RWPE2 (cell line): ENCODE results near the gene UNC119.

Experiments used
- ATAC-seq: fragments of 200-7000 bp; cut with Tn5 transposase; 3 replicates; pipeline ENCODE4 v1.9.1; 2021; ENCODE audit warnings: low read depth
- DNase-seq: peaks from one replicate; pipeline ENCODE4 v3.0.0-alpha.2; 2020; ENCODE audit warnings: low spot score
- H3K27ac ChIP-seq: fragments of 450-650 bp; 2 replicates; pipeline ENCODE4 v1.5.1; 2017; ENCODE audit warnings: mild to moderate bottlenecking; ENCODE audit not compliant: poor library complexity, severe bottlenecking
- H3K27me3 ChIP-seq: fragments of 250-450 bp; sonication (Bioruptor Pico); 2 replicates; pipeline ENCODE4 v1.5.1; 2021; ENCODE audit warnings: mild to moderate bottlenecking, moderate library complexity; ENCODE audit not compliant: insufficient read depth, poor library complexity, severe bottlenecking
- H3K36me3 ChIP-seq: fragments of 250-450 bp; sonication (Bioruptor Pico); 2 replicates; pipeline ENCODE4 v1.5.1; 2020; ENCODE audit warnings: low read depth, mild to moderate bottlenecking, moderate library complexity
- H3K4me1 ChIP-seq: fragments of 250-450 bp; sonication (Bioruptor Pico); 2 replicates; pipeline ENCODE4 v1.5.1; 2021; ENCODE audit warnings: mild to moderate bottlenecking, moderate library complexity; ENCODE audit not compliant: insufficient read depth, poor library complexity, severe bottlenecking
- H3K4me3 ChIP-seq: fragments of 250-450 bp; sonication (Bioruptor Pico); 2 replicates; pipeline ENCODE4 v1.5.1; 2021; ENCODE audit warnings: mild to moderate bottlenecking, moderate library complexity; ENCODE audit not compliant: severe bottlenecking
- H3K9me3 ChIP-seq: fragments of 250-450 bp; sonication (Bioruptor Pico); 2 replicates; pipeline ENCODE4 v1.5.1; 2021; ENCODE audit warnings: mild to moderate bottlenecking, moderate library complexity; ENCODE audit not compliant: severe bottlenecking
- TF ChIP-seq, protein P1 (sequence below): fragments of 450-650 bp; IDR thresholded peaks from one replicate; pipeline ENCODE4 v1.5.1; 2017; ENCODE audit warnings: mild to moderate bottlenecking, moderate library complexity; ENCODE audit not compliant: poor library complexity, severe bottlenecking

Gene UNC119

GRCh38 chr17:28521311-28522085 is 30.9 kb downstream of the UNC119 start:
- ATAC-seq = no peak
- H3K36me3 ChIP-seq = no peaks in the 10 kb centered on the region
- peaks cover 13% of the 10 kb centered on the region for H3K4me1 ChIP-seq
- no peak overlapping the region for H3K27ac ChIP-seq
- H3K4me3 ChIP-seq = no peak overlapping the region
- H3K27me3 ChIP-seq = no peaks in the 10 kb centered on the region
- TF ChIP-seq, protein P1, sequence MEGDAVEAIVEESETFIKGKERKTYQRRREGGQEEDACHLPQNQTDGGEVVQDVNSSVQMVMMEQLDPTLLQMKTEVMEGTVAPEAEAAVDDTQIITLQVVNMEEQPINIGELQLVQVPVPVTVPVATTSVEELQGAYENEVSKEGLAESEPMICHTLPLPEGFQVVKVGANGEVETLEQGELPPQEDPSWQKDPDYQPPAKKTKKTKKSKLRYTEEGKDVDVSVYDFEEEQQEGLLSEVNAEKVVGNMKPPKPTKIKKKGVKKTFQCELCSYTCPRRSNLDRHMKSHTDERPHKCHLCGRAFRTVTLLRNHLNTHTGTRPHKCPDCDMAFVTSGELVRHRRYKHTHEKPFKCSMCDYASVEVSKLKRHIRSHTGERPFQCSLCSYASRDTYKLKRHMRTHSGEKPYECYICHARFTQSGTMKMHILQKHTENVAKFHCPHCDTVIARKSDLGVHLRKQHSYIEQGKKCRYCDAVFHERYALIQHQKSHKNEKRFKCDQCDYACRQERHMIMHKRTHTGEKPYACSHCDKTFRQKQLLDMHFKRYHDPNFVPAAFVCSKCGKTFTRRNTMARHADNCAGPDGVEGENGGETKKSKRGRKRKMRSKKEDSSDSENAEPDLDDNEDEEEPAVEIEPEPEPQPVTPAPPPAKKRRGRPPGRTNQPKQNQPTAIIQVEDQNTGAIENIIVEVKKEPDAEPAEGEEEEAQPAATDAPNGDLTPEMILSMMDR = no peak
- DNase-seq = no peak
- H3K9me3 ChIP-seq = no peaks in the 10 kb centered on the region

DNA sequence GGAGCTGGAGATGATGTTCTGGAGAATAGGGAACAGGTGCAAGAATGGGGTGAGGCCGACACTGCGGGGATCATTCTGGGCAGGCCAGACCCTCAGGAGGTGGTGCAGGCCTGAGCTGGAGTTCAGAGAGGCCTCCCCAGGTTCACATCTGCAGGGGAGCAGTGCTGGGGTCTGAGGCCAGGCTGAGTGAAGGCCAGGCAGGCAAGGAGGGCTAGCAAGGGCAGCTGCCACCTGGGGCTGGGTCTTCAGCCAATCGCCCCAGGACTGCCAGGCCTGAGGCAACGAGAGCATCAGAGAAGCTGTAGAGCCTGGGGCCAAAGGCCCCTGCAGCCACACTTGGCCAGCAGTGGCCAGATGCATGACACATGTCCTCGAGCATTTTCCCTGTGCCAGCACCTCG is 31.7 kb downstream of the UNC119 start:
- Histone ChIP-seq H3K4me3 (no peak overlapping the region), H3K9me3 (no peaks in the 10 kb centered on the region), H3K36me3 (no peaks in the 10 kb centered on the region), H3K4me1 (peaks cover 10% of the 10 kb centered on the region), H3K27ac (no peak overlapping the region), H3K27me3 (no peaks in the 10 kb centered on the region)
- ATAC-seq (no peak), DNase-seq (no peak)
- TF ChIP-seq, protein P1 = no peak

DNA sequence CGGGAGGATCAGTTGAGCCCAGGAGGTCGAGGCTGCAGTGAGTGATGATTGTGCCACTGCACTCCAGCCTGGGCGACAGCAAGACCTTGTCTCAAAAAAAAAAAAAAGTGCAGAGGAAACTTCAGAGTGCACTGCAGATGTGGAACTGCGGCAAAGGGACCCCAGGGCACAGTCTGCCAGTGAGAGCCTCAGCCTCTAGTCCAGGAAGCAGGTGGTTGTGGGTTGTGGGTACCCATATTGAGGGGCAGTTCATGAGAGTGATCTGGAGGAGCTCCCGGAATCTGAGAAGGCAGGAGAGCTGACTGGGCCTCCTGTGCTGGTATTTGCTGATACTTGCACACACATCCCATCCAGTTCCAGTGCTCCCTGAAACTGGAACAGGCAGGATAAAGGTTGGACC is 33.2 kb downstream of the UNC119 start:
- DNase-seq = no peak

GRCh38 chr17:28518578-28518977 is 33.8 kb downstream of the UNC119 start:
- TF ChIP-seq, protein P1 = no peak
- DNase-seq = no peak
- H3K27me3 ChIP-seq = no peaks in the 10 kb centered on the region
- ATAC-seq = no peak
- H3K27ac ChIP-seq = no peak overlapping the region
- H3K9me3 ChIP-seq = no peaks in the 10 kb centered on the region
- H3K4me1 ChIP-seq = no peaks in the 10 kb centered on the region
- no peak overlapping the region for H3K4me3 ChIP-seq
- H3K36me3 ChIP-seq = no peaks in the 10 kb centered on the region

More for the DNA sequence above, 33.2 kb downstream of the UNC119 start:
- no peaks in the 10 kb centered on the region for H3K36me3 ChIP-seq
- H3K4me1 ChIP-seq = no peaks in the 10 kb centered on the region
- no peak for ATAC-seq
- H3K9me3 ChIP-seq = no peaks in the 10 kb centered on the region
- H3K4me3 ChIP-seq = no peak overlapping the region
- no peaks in the 10 kb centered on the region for H3K27me3 ChIP-seq
- TF ChIP-seq, protein P1 = no peak
- H3K27ac ChIP-seq = no peak overlapping the region

DNA sequence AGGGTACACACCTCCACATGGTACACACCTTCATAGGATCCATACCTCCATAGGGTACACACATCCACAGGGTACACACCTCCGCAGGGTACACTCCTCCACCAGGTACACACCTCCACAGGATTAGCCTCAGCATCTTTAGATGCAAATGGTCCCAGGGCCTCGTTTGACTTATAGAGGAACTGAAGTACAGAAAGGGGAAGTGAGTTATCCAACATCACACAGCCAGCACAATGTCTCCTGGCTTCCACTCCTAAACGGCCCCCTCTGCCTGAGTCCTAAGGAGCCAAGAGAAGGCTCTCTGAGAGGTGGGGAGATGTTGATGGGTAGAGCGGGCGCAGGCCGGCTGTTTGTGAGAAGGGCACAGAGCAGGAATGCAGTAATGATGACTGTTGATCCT is 34.3 kb downstream of the UNC119 start:
- Histone ChIP-seq H3K27ac (no peak overlapping the region), H3K27me3 (no peaks in the 10 kb centered on the region), H3K4me3 (no peak overlapping the region), H3K9me3 (no peaks in the 10 kb centered on the region), H3K36me3 (no peaks in the 10 kb centered on the region), H3K4me1 (no peaks in the 10 kb centered on the region)
- ATAC-seq (no peak), DNase-seq (no peak)
- TF ChIP-seq, protein P1 = no peak
